ENCODE results near the gene POC1A.

GRCh38 chr3:52029053-52029452 is 125.2 kb downstream of the POC1A start:
- TF ChIP-seq CTCF (IDR thresholded peaks at IDR 0.05) (no peak), POLR2A (IDR thresholded peaks at IDR 0.05) (no peak), EP300 (IDR thresholded peaks at IDR 0.05) (no peak), POLR2AphosphoS5 (IDR thresholded peaks at IDR 0.05) (no peak)
